ENCODE measurements around the gene RGMA. TPM values are rescaled to one million over a fixed set of nuclear protein-coding genes. Genes with fewer than 3 reads are reported as not detected.
A peak's percentile ranks its signal among the peaks of the same experiment; 100 is the strongest.

RGMA gene, protein sequence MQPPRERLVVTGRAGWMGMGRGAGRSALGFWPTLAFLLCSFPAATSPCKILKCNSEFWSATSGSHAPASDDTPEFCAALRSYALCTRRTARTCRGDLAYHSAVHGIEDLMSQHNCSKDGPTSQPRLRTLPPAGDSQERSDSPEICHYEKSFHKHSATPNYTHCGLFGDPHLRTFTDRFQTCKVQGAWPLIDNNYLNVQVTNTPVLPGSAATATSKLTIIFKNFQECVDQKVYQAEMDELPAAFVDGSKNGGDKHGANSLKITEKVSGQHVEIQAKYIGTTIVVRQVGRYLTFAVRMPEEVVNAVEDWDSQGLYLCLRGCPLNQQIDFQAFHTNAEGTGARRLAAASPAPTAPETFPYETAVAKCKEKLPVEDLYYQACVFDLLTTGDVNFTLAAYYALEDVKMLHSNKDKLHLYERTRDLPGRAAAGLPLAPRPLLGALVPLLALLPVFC
- total RNA-seq (2021; ENCODE audit: unreplicated experiment) (5.5 TPM), Bru-seq, nascent RNA (percentile 31 among the genes with signal in this experiment), BruChase-seq, experiment 1, labeled RNA remaining after a 6-hour chase (percentile 18 among the genes with signal in this experiment), BruChase-seq, experiment 2, labeled RNA remaining after a 2-hour chase (percentile 29 among the genes with signal in this experiment)
- polyA plus RNA-seq (2012) = 2.7 and 3.4 TPM in 2 replicates
- long read RNA-seq, partial matches to known transcripts = 3 of 5 reads
- long read RNA-seq, other reads (novel, unspliced or antisense) = 1 of 5 reads

DNA sequence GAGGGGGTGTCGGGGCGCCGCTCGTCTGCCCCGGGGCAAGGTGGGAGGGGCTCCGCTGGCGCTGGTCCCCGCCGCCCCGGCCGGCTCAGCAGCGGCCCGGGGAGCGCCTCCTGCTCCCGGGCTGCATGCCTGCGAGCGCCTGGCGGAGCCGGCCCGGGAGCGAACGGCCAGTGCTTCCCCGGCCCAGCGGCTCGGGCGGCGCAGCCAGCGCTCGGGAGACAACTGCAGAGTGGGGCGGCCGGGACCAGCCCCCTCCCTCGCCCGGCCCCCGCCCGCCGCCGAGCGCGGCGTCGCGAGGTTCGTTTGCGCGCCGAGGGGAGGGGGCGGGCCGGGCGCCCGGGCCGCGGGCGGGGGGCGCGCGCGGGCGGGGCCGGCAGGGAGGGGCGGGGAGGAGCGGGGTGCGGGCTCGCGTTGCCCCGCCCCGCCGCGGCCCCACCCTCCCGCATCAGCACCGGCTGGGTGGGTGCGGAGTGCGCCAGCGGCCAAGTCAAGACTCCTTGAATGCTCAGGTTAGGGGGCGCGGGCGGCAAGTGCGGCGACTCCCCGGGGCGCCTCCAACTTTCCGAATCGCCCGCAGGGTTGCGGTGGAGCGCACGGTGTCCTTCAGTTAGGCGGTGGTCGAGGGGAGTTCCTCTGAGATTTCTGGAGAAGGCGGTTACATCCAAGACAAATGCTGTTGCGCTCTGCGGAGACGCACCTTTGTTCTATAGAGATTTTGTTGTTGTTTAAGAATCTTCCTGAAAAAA lies at the start of gene RGMA:
Gene RGMA, minus strand, starts transcription at position 231 of the 746 bp plus-strand sequence. CDS start 279 bp downstream, outside the sequence.
- Histone ChIP-seq H3K27ac (ENCODE audit: low read depth, low read length) (no peak within 1 kb of the TSS), H3K4me1 (ENCODE audit: control insufficient read depth in 1 of 2, insufficient read depth in 2 of 2, low read length in 2 of 2) (peaks cover 0 to 5% of the 10 kb centered on the region in 2 experiments; a peak in 1 of 4 replicates), H2AFZ (ENCODE audit: low read depth, low read length, poor library complexity, severe bottlenecking) (no peak within 1 kb of the TSS), H3K4me3 (replicated peaks in 1 of 2; ENCODE audit: low read depth in 1 of 2, low read length in 2 of 2) (no peak within 1 kb of the TSS), H3K9ac (ENCODE audit: low read length) (no peak within 1 kb of the TSS), H3K4me2 (ENCODE audit: low read length) (no peak within 1 kb of the TSS), H3K27me3 (ENCODE audit: insufficient read depth, low read length) (peaks cover 31% of the 10 kb centered on the region), H3K9me3 (ENCODE audit: control insufficient read depth in 1 of 2, insufficient read depth in 1 of 2, low read depth in 1 of 2, low read length in 2 of 2) (no peaks in the 10 kb centered on the region), H3K79me2 (ENCODE audit: insufficient read depth, low read length) (no peaks in the 10 kb centered on the region), H3K9me2 (ENCODE audit: insufficient read depth) (no peaks in the 10 kb centered on the region), H4K20me1 (ENCODE audit: insufficient read depth) (no peaks in the 10 kb centered on the region), H3K36me3 (ENCODE audit: control insufficient read depth in 1 of 2, insufficient read depth in 2 of 2, low read length in 2 of 2) (no peaks in the 10 kb centered on the region)
- ChIA-PET RAD21 (ENCODE audit: low non-redundant PET in 1 of 2, low total read pairs in 2 of 2, uncharacterized antibody in 2 of 2, unreplicated experiment in 2 of 2) (no interaction called here), CTCF (no interaction called here), POLR2A (no interaction called here)
- TF ChIP-seq POLR2A (IDR thresholded peaks at IDR 0.05; ENCODE audit: borderline replicate concordance, extremely low read depth, insufficient read depth, insufficient read length) = no peak
- TF ChIP-seq, protein P1, sequence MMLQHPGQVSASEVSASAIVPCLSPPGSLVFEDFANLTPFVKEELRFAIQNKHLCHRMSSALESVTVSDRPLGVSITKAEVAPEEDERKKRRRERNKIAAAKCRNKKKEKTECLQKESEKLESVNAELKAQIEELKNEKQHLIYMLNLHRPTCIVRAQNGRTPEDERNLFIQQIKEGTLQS (IDR thresholded peaks at IDR 0.05) = no peak
- no peak for TF ChIP-seq CEBPB (IDR thresholded peaks at IDR 0.05; ENCODE audit: low read depth)
- TF ChIP-seq ELF1 (IDR thresholded peaks at IDR 0.05; ENCODE audit: borderline replicate concordance, low read depth) = no peak
- TF ChIP-seq FOSL1 (IDR thresholded peaks at IDR 0.05; ENCODE audit: low read depth) = no peak
- no peak for TF ChIP-seq EGR1 (IDR thresholded peaks at IDR 0.05; ENCODE audit: low read depth)
- TF ChIP-seq, protein P2, sequence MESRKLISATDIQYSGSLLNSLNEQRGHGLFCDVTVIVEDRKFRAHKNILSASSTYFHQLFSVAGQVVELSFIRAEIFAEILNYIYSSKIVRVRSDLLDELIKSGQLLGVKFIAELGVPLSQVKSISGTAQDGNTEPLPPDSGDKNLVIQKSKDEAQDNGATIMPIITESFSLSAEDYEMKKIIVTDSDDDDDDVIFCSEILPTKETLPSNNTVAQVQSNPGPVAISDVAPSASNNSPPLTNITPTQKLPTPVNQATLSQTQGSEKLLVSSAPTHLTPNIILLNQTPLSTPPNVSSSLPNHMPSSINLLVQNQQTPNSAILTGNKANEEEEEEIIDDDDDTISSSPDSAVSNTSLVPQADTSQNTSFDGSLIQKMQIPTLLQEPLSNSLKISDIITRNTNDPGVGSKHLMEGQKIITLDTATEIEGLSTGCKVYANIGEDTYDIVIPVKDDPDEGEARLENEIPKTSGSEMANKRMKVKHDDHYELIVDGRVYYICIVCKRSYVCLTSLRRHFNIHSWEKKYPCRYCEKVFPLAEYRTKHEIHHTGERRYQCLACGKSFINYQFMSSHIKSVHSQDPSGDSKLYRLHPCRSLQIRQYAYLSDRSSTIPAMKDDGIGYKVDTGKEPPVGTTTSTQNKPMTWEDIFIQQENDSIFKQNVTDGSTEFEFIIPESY (IDR thresholded peaks at IDR 0.05; ENCODE audit: extremely low read depth, insufficient replicate concordance, low read length) = no peak
- TF ChIP-seq CBX3 (IDR thresholded peaks at IDR 0.05; ENCODE audit: low read depth) = no peak
- TF ChIP-seq RAD21 (IDR thresholded peaks at IDR 0.05; ENCODE audit: low read depth) = no peak
- TF ChIP-seq EZH2phosphoT487 (IDR thresholded peaks at IDR 0.05; ENCODE audit: borderline replicate concordance) = no peak
- TF ChIP-seq SP1 (IDR thresholded peaks at IDR 0.05; ENCODE audit: low read depth) = no peak
- TF ChIP-seq JUND (IDR thresholded peaks at IDR 0.05) = no peak
- intact Hi-C loops (cut with micrococcal nuclease) = loop anchor here (10.0 kb wide), 1 partner anchor 886 kb away; no protein-coding TSS in a partner anchor
- no peak for DNase-seq (ENCODE audit: low read depth, low spot score)
- no TSS peak for BruUV-seq (replicated peaks)
- ATAC-seq = no peak
